DND-41 (cell line): Measurements from ENCODE around the gene EXOC3L4.
"Not testable (repeated sequence)": the region's sequence is repeated elsewhere in the genome, so short reads cannot be mapped to it uniquely, and the experiment has no call there.

Source experiments
- ATAC-seq: fragments of 200-7000 bp; cut with Tn5 transposase; 3 replicates; pipeline ENCODE4 v1.9.1; 2021; ENCODE audit warnings: low read depth; ENCODE audit not compliant: insufficient read depth
- DNase-seq: peaks from one replicate; pipeline ENCODE4 v3.0.0-alpha.2; 2020
- H2AFZ ChIP-seq: 2 replicates; pipeline ENCODE4 v1.6.0; 2012; ENCODE audit warnings: low read depth, low read length
- H3K27ac ChIP-seq: 2 replicates; pipeline ENCODE4 v1.5.1; 2012; ENCODE audit warnings: low read length, inconsistent platforms
- H3K27me3 ChIP-seq: fragments of 200-600 bp; sonication (generic); 2 replicates; pipeline ENCODE4 v1.6.0; 2012; ENCODE audit warnings: low read length, mild to moderate bottlenecking, inconsistent platforms; ENCODE audit not compliant: insufficient read depth, poor library complexity
- H3K36me3 ChIP-seq: 2 replicates; pipeline ENCODE4 v1.5.1; 2012; ENCODE audit warnings: low read length, inconsistent platforms; ENCODE audit not compliant: insufficient read depth
- H3K4me1 ChIP-seq: 2 replicates; pipeline ENCODE4 v1.5.1; 2012; ENCODE audit warnings: mild to moderate bottlenecking, low read length; ENCODE audit not compliant: insufficient read depth
- H3K4me2 ChIP-seq: 2 replicates; pipeline ENCODE4 v1.6.0; 2012; ENCODE audit warnings: mild to moderate bottlenecking, moderate library complexity, low read length, inconsistent platforms; ENCODE audit not compliant: insufficient read depth
- H3K4me3 ChIP-seq, 2 experiments: fragments of 200-600 bp in 1 of 2; shearing (Covaris generic) in 1 of 2; 2 replicates each; pipeline ENCODE4 v1.5.1; 2012 to 2016; ENCODE audit warnings: inconsistent platforms in 2 of 2, low read length in 2 of 2, mild to moderate bottlenecking in 2 of 2, low read depth in 1 of 2, moderate library complexity in 1 of 2
- H3K79me2 ChIP-seq: 2 replicates; pipeline ENCODE4 v1.6.0; 2012; ENCODE audit warnings: low read length, inconsistent platforms; ENCODE audit not compliant: insufficient read depth
- H3K9ac ChIP-seq: 2 replicates; pipeline ENCODE4 v1.6.0; 2012; ENCODE audit warnings: low read depth, mild to moderate bottlenecking, inconsistent platforms, low read length, moderate library complexity
- H3K9me3 ChIP-seq: 2 replicates; pipeline ENCODE4 v1.5.1; 2012; ENCODE audit warnings: low read length, moderate library complexity, mild to moderate bottlenecking, inconsistent platforms; ENCODE audit not compliant: insufficient read depth, severe bottlenecking
- H4K20me1 ChIP-seq: 2 replicates; pipeline ENCODE4 v1.6.0; 2012; ENCODE audit warnings: low read length; ENCODE audit not compliant: insufficient read depth
- EZH2 ChIP-seq: IDR thresholded peaks from 3 replicates; pipeline ENCODE4 v1.6.1; 2012; ENCODE audit warnings: borderline replicate concordance, low read depth, mild to moderate bottlenecking, moderate library complexity, low read length, inconsistent platforms; ENCODE audit not compliant: severe bottlenecking
- TF ChIP-seq, protein P1 (sequence below): IDR thresholded peaks from 2 replicates; pipeline ENCODE4 v1.5.1; 2012; ENCODE audit warnings: borderline replicate concordance, low read length, moderate library complexity, mild to moderate bottlenecking; ENCODE audit not compliant: poor library complexity, severe bottlenecking; ENCODE audit errors: extremely low read depth

EXOC3L4 gene

DNA sequence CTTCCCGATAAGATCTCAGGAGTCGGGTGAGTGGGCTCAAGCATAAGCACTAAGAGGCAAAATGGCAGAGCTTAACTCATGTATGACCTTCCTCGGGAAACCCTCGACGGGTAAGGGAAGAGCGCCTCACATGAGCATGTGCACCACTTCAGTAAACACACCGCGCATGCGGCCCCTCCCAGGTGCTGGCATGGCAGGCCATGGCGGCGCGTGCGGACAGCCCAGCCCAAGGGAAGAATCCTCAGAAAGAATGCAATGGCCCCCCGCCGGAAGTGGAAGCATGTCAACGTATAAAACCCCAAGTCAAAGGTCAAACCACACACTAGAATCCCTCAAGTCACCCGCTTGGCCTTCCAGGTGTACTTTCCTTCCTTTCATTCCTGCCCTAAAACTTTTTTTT lies 22.1 kb downstream of the EXOC3L4 start:
- no peaks in the 10 kb centered on the region for H4K20me1 ChIP-seq
- H3K9ac ChIP-seq = no peak overlapping the region
- DNase-seq (no peak), ATAC-seq (no peak)
- no peak overlapping the region for H3K4me3 ChIP-seq
- TF ChIP-seq, protein P1, sequence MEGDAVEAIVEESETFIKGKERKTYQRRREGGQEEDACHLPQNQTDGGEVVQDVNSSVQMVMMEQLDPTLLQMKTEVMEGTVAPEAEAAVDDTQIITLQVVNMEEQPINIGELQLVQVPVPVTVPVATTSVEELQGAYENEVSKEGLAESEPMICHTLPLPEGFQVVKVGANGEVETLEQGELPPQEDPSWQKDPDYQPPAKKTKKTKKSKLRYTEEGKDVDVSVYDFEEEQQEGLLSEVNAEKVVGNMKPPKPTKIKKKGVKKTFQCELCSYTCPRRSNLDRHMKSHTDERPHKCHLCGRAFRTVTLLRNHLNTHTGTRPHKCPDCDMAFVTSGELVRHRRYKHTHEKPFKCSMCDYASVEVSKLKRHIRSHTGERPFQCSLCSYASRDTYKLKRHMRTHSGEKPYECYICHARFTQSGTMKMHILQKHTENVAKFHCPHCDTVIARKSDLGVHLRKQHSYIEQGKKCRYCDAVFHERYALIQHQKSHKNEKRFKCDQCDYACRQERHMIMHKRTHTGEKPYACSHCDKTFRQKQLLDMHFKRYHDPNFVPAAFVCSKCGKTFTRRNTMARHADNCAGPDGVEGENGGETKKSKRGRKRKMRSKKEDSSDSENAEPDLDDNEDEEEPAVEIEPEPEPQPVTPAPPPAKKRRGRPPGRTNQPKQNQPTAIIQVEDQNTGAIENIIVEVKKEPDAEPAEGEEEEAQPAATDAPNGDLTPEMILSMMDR = no peak
- TF ChIP-seq EZH2 = no peak
- H3K27me3 ChIP-seq = no peaks in the 10 kb centered on the region
- H3K79me2 ChIP-seq = no peaks in the 10 kb centered on the region
- H3K4me2 ChIP-seq = no peak overlapping the region
- no peaks in the 10 kb centered on the region for H3K36me3 ChIP-seq
- no peaks in the 10 kb centered on the region for H3K9me3 ChIP-seq
- no peaks in the 10 kb centered on the region for H3K4me1 ChIP-seq
- no peak overlapping the region for H3K27ac ChIP-seq
- H2AFZ ChIP-seq = no peak overlapping the region

DNA sequence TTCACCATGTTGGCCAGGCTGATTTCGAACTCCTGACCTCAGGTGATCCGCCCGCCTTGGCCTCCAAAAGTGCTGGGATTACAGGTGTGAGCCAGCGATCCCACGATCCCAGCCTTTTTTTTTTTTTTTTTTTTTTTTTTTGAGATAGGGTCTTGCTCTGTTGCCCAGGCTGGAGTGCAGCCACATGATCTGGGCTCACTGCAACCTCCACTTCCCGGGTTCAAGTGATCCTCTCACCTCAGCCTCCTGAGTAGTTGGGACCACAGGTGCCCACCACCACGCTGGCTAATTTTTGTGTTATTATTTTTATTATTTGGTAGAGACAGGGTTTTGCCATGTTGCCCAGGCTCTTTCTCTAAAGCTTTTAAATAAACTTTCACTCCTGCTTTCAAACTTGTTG lies 23.0 kb downstream of the EXOC3L4 start:
- H3K9ac ChIP-seq, H3K27me3 ChIP-seq, H3K36me3 ChIP-seq, H3K27ac ChIP-seq, DNase-seq, H2AFZ ChIP-seq, H3K4me3 ChIP-seq, H3K9me3 ChIP-seq, H3K4me2 ChIP-seq, ATAC-seq, H4K20me1 ChIP-seq, H3K79me2 ChIP-seq, H3K4me1 ChIP-seq: not testable (repeated sequence)

DNA sequence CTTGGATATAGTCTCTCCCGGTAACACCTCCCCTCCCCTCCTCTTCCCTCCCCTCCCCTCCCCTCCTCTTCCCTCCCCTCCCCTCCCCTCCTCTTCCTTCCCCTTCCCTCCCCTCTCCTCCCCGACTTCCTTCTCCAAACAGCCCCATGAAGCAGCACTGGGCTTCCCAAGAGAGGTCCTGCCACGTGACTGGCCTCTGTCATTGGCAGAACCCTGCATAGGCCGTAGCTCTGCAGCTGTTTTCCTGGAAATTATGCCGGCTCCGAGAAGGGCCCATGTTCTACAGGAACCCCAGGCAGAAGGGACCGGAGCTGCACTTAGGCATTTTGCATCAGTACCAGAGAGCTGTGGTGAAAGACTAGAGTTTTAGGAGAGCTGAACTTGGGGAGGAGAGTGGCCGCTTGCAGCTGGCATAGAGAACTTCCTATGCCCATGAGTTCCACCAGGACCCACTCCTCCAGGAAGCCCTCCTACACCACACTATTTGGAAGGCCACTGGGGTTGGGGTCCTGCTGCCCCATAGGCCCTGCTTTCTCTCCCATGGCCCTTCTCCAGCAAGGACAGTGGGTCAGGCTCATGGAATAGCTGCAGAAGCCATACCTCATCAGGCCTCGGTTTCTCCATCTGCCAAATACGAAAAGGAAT lies 23.6 kb downstream of the EXOC3L4 start:
- Histone ChIP-seq H3K9ac (no peak overlapping the region), H3K4me3 (no peak overlapping the region), H3K4me2 (no peak overlapping the region), H4K20me1 (peaks cover 3% of the 10 kb centered on the region; the same call in 1 of the 2 replicates), H3K36me3 (no peaks in the 10 kb centered on the region), H3K27ac (no peak overlapping the region), H3K9me3 (no peaks in the 10 kb centered on the region), H2AFZ (no peak overlapping the region), H3K27me3 (peaks cover 5% of the 10 kb centered on the region), H3K79me2 (no peaks in the 10 kb centered on the region), H3K4me1 (no peaks in the 10 kb centered on the region)
- ATAC-seq (no peak), DNase-seq (no peak)
- TF ChIP-seq, protein P1 = no peak
- no peak for TF ChIP-seq EZH2

DNA sequence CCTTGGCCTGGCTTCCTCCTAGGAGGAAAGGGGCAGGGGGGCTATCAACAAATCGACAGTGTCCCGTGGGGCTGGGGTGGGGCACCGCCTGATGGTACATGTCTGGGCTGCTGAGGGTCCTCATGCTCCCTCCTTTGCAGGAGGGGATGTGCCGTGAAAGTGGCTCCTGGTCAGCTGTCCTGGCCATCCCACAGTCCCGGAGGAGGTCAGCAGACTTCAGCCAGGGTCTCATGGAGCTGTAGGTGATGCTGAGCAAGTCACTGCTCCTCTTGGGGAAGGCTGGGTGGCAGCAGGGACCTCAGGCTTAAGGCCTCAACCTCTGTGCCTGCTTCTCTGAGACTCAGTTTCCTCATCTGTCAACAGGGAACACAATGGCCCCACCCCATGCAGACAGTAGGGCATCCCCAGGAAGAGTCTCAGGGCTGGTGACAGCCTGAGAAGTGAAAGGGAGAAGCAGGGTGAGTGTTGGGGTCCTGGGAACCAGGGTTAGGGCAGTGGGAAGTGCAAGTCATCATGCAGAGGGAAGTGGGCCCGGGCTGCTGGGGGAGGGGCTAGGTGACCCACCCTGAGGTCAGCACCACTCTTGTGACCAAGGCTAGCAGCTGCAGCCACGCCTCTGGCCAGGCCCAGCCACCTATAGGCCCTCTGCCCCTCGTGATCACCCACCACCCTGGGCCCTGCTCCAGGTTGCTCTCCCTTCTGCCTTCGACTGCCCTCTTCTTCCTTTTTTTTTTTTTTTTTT lies 24.3 kb downstream of the EXOC3L4 start:
- Histone ChIP-seq H2AFZ (no peak overlapping the region), H3K9me3 (no peaks in the 10 kb centered on the region), H3K4me3 (no peak overlapping the region), H3K4me2 (no peak overlapping the region), H3K27me3 (peaks cover 6% of the 10 kb centered on the region), H4K20me1 (peaks cover 4% of the 10 kb centered on the region; the same call in 1 of the 2 replicates), H3K79me2 (no peaks in the 10 kb centered on the region), H3K36me3 (no peaks in the 10 kb centered on the region), H3K27ac (no peak overlapping the region), H3K4me1 (no peaks in the 10 kb centered on the region), H3K9ac (no peak overlapping the region)
- TF ChIP-seq, protein P1 = no peak
- TF ChIP-seq EZH2 = no peak
- DNase-seq (no peak), ATAC-seq (no peak)

DNA sequence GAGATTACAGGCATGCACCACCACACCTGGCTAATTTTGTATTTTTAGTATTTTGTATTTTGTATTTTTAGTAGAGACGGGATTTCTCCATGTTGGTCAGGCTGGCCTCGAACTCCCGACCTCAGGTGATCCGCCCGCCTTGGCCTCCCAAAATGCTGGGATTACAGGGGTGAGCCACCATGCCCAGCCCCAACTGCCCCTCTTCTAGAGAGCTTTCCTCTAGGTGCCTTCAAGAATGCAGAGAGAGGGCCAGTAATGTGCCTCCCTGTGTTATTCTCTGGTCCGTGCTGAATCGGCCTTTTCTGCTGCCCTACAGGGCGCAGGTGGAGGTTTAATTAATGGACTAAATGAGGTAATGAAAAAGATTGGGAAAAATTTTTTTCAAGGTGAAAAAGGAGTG lies 25.0 kb downstream of the EXOC3L4 start:
- H3K27ac ChIP-seq, DNase-seq, ATAC-seq, H2AFZ ChIP-seq, H3K36me3 ChIP-seq, H3K4me2 ChIP-seq, H3K9me3 ChIP-seq, H3K79me2 ChIP-seq, H3K4me1 ChIP-seq, H3K4me3 ChIP-seq, H3K9ac ChIP-seq: not testable (repeated sequence)
- Histone ChIP-seq H3K27me3 (peaks cover 12% of the 10 kb centered on the region), H4K20me1 (peaks cover 11% of the 10 kb centered on the region; the same call in 1 of the 2 replicates)
